ENCODE results near the gene KCTD4. TPM values are rescaled to one million over a fixed set of nuclear protein-coding genes. Genes with fewer than 3 reads are reported as not detected.

The KCTD4 gene
- total RNA-seq, 1 experiment from 2014 or later: not detected

DNA sequence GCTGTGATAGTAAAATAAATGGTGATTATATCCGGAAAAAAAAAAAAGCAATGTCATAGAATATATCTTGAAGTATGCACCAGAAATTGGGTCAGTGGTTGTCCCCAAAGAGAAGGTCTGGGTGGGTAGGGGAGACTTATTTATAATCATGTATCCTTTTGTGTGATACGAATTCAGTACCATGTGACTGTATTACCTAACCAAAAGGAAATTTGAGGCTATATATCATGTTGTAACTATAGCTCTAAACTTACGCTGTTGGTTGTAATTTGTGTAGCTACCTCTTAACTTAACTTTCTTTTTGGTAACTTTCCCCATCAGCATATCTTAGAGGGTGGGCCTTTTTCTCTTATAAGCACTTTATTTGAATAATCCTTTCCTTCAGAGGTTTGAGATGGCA lies 25.2 kb upstream of the KCTD4 start:
- no peaks in the 10 kb centered on the region for H3K36me3 ChIP-seq (ENCODE audit: low read depth)
- DNase-seq: no peak
- TF ChIP-seq, protein P1, sequence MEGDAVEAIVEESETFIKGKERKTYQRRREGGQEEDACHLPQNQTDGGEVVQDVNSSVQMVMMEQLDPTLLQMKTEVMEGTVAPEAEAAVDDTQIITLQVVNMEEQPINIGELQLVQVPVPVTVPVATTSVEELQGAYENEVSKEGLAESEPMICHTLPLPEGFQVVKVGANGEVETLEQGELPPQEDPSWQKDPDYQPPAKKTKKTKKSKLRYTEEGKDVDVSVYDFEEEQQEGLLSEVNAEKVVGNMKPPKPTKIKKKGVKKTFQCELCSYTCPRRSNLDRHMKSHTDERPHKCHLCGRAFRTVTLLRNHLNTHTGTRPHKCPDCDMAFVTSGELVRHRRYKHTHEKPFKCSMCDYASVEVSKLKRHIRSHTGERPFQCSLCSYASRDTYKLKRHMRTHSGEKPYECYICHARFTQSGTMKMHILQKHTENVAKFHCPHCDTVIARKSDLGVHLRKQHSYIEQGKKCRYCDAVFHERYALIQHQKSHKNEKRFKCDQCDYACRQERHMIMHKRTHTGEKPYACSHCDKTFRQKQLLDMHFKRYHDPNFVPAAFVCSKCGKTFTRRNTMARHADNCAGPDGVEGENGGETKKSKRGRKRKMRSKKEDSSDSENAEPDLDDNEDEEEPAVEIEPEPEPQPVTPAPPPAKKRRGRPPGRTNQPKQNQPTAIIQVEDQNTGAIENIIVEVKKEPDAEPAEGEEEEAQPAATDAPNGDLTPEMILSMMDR (conservative IDR thresholded peaks at IDR 0.05): no peak
- no peak for TF ChIP-seq EZH2 (IDR thresholded peaks at IDR 0.05; ENCODE audit: low read depth)
- no peak overlapping the region for H3K4me3 ChIP-seq
- H4K20me1 ChIP-seq (ENCODE audit: insufficient read depth): no peaks in the 10 kb centered on the region
- no peaks in the 10 kb centered on the region for H3K4me1 ChIP-seq (replicated peaks; ENCODE audit: insufficient read depth)
- H3K4me2 ChIP-seq: no peak overlapping the region
- CTCF ChIA-PET: interaction anchor here (0.6 kb wide), 1 partner anchor 83 kb away, joined by 3 read pairs; no protein-coding TSS in a partner anchor
- no peaks in the 10 kb centered on the region for H3K9me2 ChIP-seq (ENCODE audit: insufficient read depth)
- peaks cover 32% of the 10 kb centered on the region for H3K79me2 ChIP-seq (ENCODE audit: low read depth)
- H2AFZ ChIP-seq: no peak overlapping the region
- no peaks in the 10 kb centered on the region for H3K9me3 ChIP-seq (ENCODE audit: insufficient read depth, low read depth)
- no peaks in the 10 kb centered on the region for H3K27me3 ChIP-seq (ENCODE audit: insufficient read depth, low read depth)
- H3K27ac ChIP-seq: no peak overlapping the region
- no TSS peak for BruUV-seq (replicated peaks)
- intact Hi-C loops (cut with micrococcal nuclease; ENCODE audit: unreplicated experiment): no loop called here
- POLR2A ChIA-PET (ENCODE audit: unreplicated experiment): interaction anchor here (0.5 kb wide), 1 partner anchor 9 kb away, joined by 12 read pairs; no protein-coding TSS in a partner anchor
- H3F3A ChIP-seq (ENCODE audit: insufficient read depth, low read depth): no peaks in the 10 kb centered on the region

DNA sequence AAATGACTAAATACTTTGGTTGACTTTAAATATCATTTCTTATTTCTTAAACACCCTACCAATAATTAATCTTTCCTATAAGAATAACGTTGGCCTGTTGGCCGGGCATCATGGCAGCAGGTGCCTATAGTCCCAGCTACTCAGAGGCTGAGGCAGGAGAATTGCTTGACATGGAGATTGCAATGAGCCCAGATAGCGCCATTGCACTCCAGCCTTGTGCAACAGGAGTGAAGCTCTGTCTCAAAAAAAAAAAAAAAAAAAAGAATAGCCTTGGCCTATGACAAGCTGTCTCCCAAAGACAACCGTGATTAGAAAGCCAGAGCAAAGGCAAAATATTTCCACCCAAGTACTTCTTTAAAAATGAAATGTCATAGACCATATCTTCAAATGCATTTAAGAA lies 24.5 kb upstream of the KCTD4 start:
- peaks cover 39% of the 10 kb centered on the region for H3K79me2 ChIP-seq (ENCODE audit: low read depth)
- no TSS peak for BruUV-seq (replicated peaks)

DNA sequence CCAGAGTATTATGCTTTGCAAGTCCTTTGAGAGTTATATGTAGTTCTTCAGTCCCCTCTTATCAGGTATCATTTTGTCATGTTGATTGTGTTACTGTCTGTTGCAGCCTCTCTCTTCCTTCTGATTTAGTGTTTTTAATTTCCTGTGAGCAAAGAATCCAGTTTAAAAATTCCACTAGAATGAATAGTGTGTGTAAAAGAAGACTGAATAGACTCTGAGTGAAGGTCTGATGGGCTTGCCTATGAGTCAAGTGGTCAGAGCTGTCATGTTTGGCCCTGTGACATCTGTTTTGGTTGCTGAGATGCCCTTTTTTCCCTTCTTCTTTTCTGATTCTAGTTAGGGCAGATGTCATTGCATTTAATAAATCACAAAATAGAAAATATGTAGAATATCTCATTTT lies 23.3 kb upstream of the KCTD4 start:
- Histone ChIP-seq H3K9me3 (ENCODE audit: insufficient read depth, low read depth) (no peaks in the 10 kb centered on the region), H3K36me3 (ENCODE audit: low read depth) (no peaks in the 10 kb centered on the region), H3K4me3 (no peak overlapping the region), H3K79me2 (ENCODE audit: low read depth) (peaks cover 40% of the 10 kb centered on the region), H3K9me2 (ENCODE audit: insufficient read depth) (no peaks in the 10 kb centered on the region), H3K4me2 (no peak overlapping the region), H3F3A (ENCODE audit: insufficient read depth, low read depth) (peaks cover 10% of the 10 kb centered on the region), H3K27ac (no peak overlapping the region), H3K27me3 (ENCODE audit: insufficient read depth, low read depth) (no peaks in the 10 kb centered on the region), H2AFZ (no peak overlapping the region), H3K4me1 (replicated peaks; ENCODE audit: insufficient read depth) (peaks cover 15% of the 10 kb centered on the region), H4K20me1 (ENCODE audit: insufficient read depth) (no peaks in the 10 kb centered on the region)
- no TSS peak for BruUV-seq (replicated peaks)
- POLR2A ChIA-PET (ENCODE audit: unreplicated experiment): no interaction called here
- DNase-seq: no peak
- intact Hi-C loops (cut with micrococcal nuclease; ENCODE audit: unreplicated experiment): no loop called here
- CTCF ChIA-PET: no interaction called here
- no peak for TF ChIP-seq EZH2 (IDR thresholded peaks at IDR 0.05; ENCODE audit: low read depth)
- TF ChIP-seq, protein P1 (conservative IDR thresholded peaks at IDR 0.05): no peak

More for the DNA sequence above, 24.5 kb upstream of the KCTD4 start:
- Histone ChIP-seq H3K4me3 (no peak overlapping the region), H3K27me3 (ENCODE audit: insufficient read depth, low read depth) (no peaks in the 10 kb centered on the region), H3K4me2 (no peak overlapping the region), H2AFZ (no peak overlapping the region), H3K36me3 (ENCODE audit: low read depth) (no peaks in the 10 kb centered on the region), H3K27ac (no peak overlapping the region), H3K9me2 (ENCODE audit: insufficient read depth) (no peaks in the 10 kb centered on the region), H3F3A (ENCODE audit: insufficient read depth, low read depth) (peaks cover 2% of the 10 kb centered on the region; the same call in 1 of the 2 replicates), H3K9me3 (ENCODE audit: insufficient read depth, low read depth) (no peaks in the 10 kb centered on the region), H4K20me1 (ENCODE audit: insufficient read depth) (no peaks in the 10 kb centered on the region), H3K4me1 (replicated peaks; ENCODE audit: insufficient read depth) (peaks cover 5% of the 10 kb centered on the region; the same call in 1 of the 2 replicates)
- ChIA-PET CTCF (interaction anchor here (0.6 kb wide), 1 partner anchor 529 kb away, joined by 3 read pairs; no protein-coding TSS in a partner anchor), POLR2A (ENCODE audit: unreplicated experiment) (no interaction called here)
- DNase-seq: no peak
- intact Hi-C loops (cut with micrococcal nuclease; ENCODE audit: unreplicated experiment): no loop called here
- TF ChIP-seq, protein P1 (conservative IDR thresholded peaks at IDR 0.05): no peak
- no peak for TF ChIP-seq EZH2 (IDR thresholded peaks at IDR 0.05; ENCODE audit: low read depth)

Data from PC-9 (cell line).